ENCODE data around the gene PRDM16.

The PRDM16 gene

DNA sequence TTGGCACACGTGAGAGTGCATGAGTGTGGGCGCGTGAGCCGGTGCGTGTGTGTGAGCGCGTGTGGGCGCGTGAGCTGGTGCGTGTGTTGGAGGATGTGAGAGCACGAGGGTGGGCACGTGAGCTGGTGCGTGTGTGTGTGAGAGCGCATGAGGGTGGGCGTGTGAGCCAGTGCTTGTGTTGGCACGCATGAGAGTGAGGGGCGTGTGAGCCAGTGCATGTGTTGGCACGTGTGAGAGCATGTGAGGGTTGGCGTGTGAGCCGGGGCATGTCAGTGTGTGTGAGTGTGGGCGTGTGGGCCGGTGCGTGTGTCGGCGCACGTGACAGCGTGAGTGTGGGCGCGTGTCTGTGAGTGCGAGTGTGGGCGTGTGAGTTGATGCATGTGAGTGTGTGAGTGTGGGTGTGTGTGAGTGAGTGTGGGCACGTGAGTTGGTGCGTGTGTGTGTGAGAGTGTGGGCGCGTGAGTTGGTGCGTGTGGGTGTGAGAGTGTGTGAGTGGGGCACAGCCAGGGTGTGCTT lies 339.8 kb downstream of the PRDM16 start (continued):
- TF ChIP-seq, protein P1, sequence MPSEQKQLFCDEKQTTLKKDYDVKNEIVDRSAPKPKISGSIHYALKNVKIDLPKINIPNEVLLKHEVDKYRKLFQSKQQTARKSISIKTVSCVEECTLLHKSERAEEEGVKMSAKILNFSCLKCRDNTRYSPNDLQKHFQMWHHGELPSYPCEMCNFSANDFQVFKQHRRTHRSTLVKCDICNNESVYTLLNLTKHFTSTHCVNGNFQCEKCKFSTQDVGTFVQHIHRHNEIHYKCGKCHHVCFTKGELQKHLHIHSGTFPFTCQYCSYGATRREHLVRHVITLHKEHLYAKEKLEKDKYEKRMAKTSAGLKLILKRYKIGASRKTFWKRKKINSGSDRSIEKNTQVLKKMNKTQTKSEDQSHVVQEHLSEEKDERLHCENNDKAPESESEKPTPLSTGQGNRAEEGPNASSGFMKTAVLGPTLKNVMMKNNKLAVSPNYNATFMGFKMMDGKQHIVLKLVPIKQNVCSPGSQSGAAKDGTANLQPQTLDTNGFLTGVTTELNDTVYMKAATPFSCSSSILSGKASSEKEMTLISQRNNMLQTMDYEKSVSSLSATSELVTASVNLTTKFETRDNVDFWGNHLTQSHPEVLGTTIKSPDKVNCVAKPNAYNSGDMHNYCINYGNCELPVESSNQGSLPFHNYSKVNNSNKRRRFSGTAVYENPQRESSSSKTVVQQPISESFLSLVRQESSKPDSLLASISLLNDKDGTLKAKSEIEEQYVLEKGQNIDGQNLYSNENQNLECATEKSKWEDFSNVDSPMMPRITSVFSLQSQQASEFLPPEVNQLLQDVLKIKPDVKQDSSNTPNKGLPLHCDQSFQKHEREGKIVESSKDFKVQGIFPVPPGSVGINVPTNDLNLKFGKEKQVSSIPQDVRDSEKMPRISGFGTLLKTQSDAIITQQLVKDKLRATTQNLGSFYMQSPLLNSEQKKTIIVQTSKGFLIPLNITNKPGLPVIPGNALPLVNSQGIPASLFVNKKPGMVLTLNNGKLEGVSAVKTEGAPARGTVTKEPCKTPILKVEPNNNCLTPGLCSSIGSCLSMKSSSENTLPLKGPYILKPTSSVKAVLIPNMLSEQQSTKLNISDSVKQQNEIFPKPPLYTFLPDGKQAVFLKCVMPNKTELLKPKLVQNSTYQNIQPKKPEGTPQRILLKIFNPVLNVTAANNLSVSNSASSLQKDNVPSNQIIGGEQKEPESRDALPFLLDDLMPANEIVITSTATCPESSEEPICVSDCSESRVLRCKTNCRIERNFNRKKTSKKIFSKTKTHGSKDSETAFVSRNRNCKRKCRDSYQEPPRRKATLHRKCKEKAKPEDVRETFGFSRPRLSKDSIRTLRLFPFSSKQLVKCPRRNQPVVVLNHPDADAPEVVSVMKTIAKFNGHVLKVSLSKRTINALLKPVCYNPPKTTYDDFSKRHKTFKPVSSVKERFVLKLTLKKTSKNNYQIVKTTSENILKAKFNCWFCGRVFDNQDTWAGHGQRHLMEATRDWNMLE (tag by site-specific recombination; conservative IDR thresholded peaks at IDR 0.05; ENCODE audit: low read depth), result no peak
- TF ChIP-seq OVOL3 (tag by site-specific recombination; IDR thresholded peaks at IDR 0.05) (no peak), ZNF184 (tag by site-specific recombination; IDR thresholded peaks at IDR 0.05) (no peak), ZNF221 (tag by site-specific recombination; IDR thresholded peaks at IDR 0.05; ENCODE audit: borderline replicate concordance) (no peak), ZNF24 (tag by site-specific recombination; IDR thresholded peaks at IDR 0.05) (no peak), ZBTB48 (tag by site-specific recombination; IDR thresholded peaks at IDR 0.05) (peak; percentile 14; the same call in 1 of the 2 replicates), WT1 (tag by site-specific recombination; IDR thresholded peaks at IDR 0.05) (no peak), ZNF707 (tag by site-specific recombination; IDR thresholded peaks at IDR 0.05) (no peak), ZNF138 (tag by site-specific recombination; IDR thresholded peaks at IDR 0.05; ENCODE audit: borderline replicate concordance) (no peak), ZBTB1 (tag by site-specific recombination; IDR thresholded peaks at IDR 0.05) (no peak), ZNF600 (tag by site-specific recombination; IDR thresholded peaks at IDR 0.05) (peak; percentile 17; the same call in 1 of the 2 replicates), ZNF785 (tag by site-specific recombination; IDR thresholded peaks at IDR 0.05) (0 out of 2 replicates have a peak, but pooled peaks have one; percentile 40), SCRT2 (tag by site-specific recombination; IDR thresholded peaks at IDR 0.05) (no peak), ZNF791 (tag by site-specific recombination; IDR thresholded peaks at IDR 0.05) (no peak), ZNF423 (tag by site-specific recombination; IDR thresholded peaks at IDR 0.05) (no peak), ZNF391 (tag by site-specific recombination; IDR thresholded peaks at IDR 0.05; ENCODE audit: borderline replicate concordance, low read depth) (no peak)
- TF ChIP-seq, protein P2, sequence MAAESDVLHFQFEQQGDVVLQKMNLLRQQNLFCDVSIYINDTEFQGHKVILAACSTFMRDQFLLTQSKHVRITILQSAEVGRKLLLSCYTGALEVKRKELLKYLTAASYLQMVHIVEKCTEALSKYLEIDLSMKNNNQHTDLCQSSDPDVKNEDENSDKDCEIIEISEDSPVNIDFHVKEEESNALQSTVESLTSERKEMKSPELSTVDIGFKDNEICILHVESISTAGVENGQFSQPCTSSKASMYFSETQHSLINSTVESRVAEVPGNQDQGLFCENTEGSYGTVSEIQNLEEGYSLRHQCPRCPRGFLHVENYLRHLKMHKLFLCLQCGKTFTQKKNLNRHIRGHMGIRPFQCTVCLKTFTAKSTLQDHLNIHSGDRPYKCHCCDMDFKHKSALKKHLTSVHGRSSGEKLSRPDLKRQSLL (tag by site-specific recombination; IDR thresholded peaks at IDR 0.05), result peak; percentile 51; the same call in 1 of the 2 replicates
- TF ChIP-seq, protein P3, sequence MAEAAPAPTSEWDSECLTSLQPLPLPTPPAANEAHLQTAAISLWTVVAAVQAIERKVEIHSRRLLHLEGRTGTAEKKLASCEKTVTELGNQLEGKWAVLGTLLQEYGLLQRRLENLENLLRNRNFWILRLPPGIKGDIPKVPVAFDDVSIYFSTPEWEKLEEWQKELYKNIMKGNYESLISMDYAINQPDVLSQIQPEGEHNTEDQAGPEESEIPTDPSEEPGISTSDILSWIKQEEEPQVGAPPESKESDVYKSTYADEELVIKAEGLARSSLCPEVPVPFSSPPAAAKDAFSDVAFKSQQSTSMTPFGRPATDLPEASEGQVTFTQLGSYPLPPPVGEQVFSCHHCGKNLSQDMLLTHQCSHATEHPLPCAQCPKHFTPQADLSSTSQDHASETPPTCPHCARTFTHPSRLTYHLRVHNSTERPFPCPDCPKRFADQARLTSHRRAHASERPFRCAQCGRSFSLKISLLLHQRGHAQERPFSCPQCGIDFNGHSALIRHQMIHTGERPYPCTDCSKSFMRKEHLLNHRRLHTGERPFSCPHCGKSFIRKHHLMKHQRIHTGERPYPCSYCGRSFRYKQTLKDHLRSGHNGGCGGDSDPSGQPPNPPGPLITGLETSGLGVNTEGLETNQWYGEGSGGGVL (tag by site-specific recombination; IDR thresholded peaks at IDR 0.05), result no peak
- TF ChIP-seq, protein P4, sequence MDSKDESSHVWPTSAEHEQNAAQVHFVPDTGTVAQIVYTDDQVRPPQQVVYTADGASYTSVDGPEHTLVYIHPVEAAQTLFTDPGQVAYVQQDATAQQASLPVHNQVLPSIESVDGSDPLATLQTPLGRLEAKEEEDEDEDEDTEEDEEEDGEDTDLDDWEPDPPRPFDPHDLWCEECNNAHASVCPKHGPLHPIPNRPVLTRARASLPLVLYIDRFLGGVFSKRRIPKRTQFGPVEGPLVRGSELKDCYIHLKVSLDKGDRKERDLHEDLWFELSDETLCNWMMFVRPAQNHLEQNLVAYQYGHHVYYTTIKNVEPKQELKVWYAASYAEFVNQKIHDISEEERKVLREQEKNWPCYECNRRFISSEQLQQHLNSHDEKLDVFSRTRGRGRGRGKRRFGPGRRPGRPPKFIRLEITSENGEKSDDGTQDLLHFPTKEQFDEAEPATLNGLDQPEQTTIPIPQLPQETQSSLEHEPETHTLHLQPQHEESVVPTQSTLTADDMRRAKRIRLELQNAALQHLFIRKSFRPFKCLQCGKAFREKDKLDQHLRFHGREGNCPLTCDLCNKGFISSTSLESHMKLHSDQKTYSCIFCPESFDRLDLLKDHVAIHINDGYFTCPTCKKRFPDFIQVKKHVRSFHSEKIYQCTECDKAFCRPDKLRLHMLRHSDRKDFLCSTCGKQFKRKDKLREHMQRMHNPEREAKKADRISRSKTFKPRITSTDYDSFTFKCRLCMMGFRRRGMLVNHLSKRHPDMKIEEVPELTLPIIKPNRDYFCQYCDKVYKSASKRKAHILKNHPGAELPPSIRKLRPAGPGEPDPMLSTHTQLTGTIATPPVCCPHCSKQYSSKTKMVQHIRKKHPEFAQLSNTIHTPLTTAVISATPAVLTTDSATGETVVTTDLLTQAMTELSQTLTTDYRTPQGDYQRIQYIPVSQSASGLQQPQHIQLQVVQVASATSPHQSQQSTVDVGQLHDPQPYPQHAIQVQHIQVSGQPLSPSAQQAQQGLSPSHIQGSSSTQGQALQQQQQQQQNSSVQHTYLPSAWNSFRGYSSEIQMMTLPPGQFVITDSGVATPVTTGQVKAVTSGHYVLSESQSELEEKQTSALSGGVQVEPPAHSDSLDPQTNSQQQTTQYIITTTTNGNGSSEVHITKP (tag by site-specific recombination; IDR thresholded peaks at IDR 0.05), result no peak
- TF ChIP-seq, protein P5, sequence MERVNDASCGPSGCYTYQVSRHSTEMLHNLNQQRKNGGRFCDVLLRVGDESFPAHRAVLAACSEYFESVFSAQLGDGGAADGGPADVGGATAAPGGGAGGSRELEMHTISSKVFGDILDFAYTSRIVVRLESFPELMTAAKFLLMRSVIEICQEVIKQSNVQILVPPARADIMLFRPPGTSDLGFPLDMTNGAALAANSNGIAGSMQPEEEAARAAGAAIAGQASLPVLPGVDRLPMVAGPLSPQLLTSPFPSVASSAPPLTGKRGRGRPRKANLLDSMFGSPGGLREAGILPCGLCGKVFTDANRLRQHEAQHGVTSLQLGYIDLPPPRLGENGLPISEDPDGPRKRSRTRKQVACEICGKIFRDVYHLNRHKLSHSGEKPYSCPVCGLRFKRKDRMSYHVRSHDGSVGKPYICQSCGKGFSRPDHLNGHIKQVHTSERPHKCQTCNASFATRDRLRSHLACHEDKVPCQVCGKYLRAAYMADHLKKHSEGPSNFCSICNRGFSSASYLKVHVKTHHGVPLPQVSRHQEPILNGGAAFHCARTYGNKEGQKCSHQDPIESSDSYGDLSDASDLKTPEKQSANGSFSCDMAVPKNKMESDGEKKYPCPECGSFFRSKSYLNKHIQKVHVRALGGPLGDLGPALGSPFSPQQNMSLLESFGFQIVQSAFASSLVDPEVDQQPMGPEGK (tag by site-specific recombination; IDR thresholded peaks at IDR 0.05), result no peak
- TF ChIP-seq, protein P6, sequence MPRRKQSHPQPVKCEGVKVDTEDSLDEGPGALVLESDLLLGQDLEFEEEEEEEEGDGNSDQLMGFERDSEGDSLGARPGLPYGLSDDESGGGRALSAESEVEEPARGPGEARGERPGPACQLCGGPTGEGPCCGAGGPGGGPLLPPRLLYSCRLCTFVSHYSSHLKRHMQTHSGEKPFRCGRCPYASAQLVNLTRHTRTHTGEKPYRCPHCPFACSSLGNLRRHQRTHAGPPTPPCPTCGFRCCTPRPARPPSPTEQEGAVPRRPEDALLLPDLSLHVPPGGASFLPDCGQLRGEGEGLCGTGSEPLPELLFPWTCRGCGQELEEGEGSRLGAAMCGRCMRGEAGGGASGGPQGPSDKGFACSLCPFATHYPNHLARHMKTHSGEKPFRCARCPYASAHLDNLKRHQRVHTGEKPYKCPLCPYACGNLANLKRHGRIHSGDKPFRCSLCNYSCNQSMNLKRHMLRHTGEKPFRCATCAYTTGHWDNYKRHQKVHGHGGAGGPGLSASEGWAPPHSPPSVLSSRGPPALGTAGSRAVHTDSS (tag by site-specific recombination; IDR thresholded peaks at IDR 0.05), result no peak
- TF ChIP-seq, protein P7, sequence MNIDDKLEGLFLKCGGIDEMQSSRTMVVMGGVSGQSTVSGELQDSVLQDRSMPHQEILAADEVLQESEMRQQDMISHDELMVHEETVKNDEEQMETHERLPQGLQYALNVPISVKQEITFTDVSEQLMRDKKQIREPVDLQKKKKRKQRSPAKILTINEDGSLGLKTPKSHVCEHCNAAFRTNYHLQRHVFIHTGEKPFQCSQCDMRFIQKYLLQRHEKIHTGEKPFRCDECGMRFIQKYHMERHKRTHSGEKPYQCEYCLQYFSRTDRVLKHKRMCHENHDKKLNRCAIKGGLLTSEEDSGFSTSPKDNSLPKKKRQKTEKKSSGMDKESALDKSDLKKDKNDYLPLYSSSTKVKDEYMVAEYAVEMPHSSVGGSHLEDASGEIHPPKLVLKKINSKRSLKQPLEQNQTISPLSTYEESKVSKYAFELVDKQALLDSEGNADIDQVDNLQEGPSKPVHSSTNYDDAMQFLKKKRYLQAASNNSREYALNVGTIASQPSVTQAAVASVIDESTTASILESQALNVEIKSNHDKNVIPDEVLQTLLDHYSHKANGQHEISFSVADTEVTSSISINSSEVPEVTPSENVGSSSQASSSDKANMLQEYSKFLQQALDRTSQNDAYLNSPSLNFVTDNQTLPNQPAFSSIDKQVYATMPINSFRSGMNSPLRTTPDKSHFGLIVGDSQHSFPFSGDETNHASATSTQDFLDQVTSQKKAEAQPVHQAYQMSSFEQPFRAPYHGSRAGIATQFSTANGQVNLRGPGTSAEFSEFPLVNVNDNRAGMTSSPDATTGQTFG (tag by site-specific recombination; IDR thresholded peaks at IDR 0.05; ENCODE audit: borderline replicate concordance), result no peak
